Measurements from ENCODE around the gene SSTR1. TPM values are rescaled to one million over a fixed set of nuclear protein-coding genes. Genes with fewer than 3 reads are reported as not detected.

SSTR1 gene, protein sequence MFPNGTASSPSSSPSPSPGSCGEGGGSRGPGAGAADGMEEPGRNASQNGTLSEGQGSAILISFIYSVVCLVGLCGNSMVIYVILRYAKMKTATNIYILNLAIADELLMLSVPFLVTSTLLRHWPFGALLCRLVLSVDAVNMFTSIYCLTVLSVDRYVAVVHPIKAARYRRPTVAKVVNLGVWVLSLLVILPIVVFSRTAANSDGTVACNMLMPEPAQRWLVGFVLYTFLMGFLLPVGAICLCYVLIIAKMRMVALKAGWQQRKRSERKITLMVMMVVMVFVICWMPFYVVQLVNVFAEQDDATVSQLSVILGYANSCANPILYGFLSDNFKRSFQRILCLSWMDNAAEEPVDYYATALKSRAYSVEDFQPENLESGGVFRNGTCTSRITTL
- total RNA-seq, result not detected in 3 replicates

GRCh38 chr14:38207736-38208617, at the start of gene SSTR1:
Gene SSTR1 (plus strand): TSS chr14:38207904. CDS start chr14:38209390, 1,486 bp downstream.
- H3K27me3 Mint-ChIP-seq (ENCODE audit: low read depth), result peaks cover 78% of the 10 kb centered on the region
- peaks cover 3% of the 10 kb centered on the region for H3K9me3 Mint-ChIP-seq
- H3K4me3 Mint-ChIP-seq, result peak within 1 kb of the TSS; percentile 65
- H3K36me3 Mint-ChIP-seq, result no peaks in the 10 kb centered on the region
- peaks cover 32% of the 10 kb centered on the region for H3K4me1 Mint-ChIP-seq
- TF ChIP-seq CTCF (IDR thresholded peaks at IDR 0.05; ENCODE audit: unreplicated experiment), result no peak
- H3K27ac Mint-ChIP-seq, result no peak within 1 kb of the TSS
- DNase-seq (ENCODE audit: low spot score in 2 of 2, unreplicated experiment in 2 of 2), result no peak

- Mint-ChIP-seq H3K4me1 (no peaks in the 10 kb centered on the region), H3K27ac (no peak overlapping the region), H3K27me3 (ENCODE audit: low read depth) (no peaks in the 10 kb centered on the region), H3K36me3 (no peaks in the 10 kb centered on the region), H3K4me3 (no peak overlapping the region), H3K9me3 (no peaks in the 10 kb centered on the region)
- no peak for DNase-seq (ENCODE audit: low spot score in 2 of 2, unreplicated experiment in 2 of 2)
- TF ChIP-seq CTCF (IDR thresholded peaks at IDR 0.05; ENCODE audit: unreplicated experiment), result no peak
Measured at GRCh38 chr14:38158468-38158867, 49.2 kb upstream of the SSTR1 start.

GRCh38 chr14:38168416-38168815, 39.3 kb upstream of the SSTR1 start:
- no peak overlapping the region for H3K4me3 Mint-ChIP-seq
- H3K9me3 Mint-ChIP-seq, result no peaks in the 10 kb centered on the region
- H3K36me3 Mint-ChIP-seq, result no peaks in the 10 kb centered on the region
- H3K27me3 Mint-ChIP-seq (ENCODE audit: low read depth), result no peaks in the 10 kb centered on the region
- TF ChIP-seq CTCF (IDR thresholded peaks at IDR 0.05; ENCODE audit: unreplicated experiment), result no peak
- no peak overlapping the region for H3K27ac Mint-ChIP-seq
- no peaks in the 10 kb centered on the region for H3K4me1 Mint-ChIP-seq
- no peak for DNase-seq (ENCODE audit: low spot score in 2 of 2, unreplicated experiment in 2 of 2)

GRCh38 chr14:38171197-38171596, 36.5 kb upstream of the SSTR1 start:
- Mint-ChIP-seq H3K9me3 (peaks cover 9% of the 10 kb centered on the region), H3K4me3 (no peak overlapping the region), H3K36me3 (no peaks in the 10 kb centered on the region), H3K4me1 (no peaks in the 10 kb centered on the region), H3K27ac (no peak overlapping the region), H3K27me3 (ENCODE audit: low read depth) (no peaks in the 10 kb centered on the region)
- DNase-seq (ENCODE audit: low spot score in 2 of 2, unreplicated experiment in 2 of 2), result no peak
- TF ChIP-seq CTCF (IDR thresholded peaks at IDR 0.05; ENCODE audit: unreplicated experiment), result no peak

GRCh38 chr14:38174711-38175110, 33.0 kb upstream of the SSTR1 start:
- Mint-ChIP-seq H3K9me3 (peaks cover 20% of the 10 kb centered on the region), H3K27me3 (ENCODE audit: low read depth) (no peaks in the 10 kb centered on the region)
- TF ChIP-seq CTCF (IDR thresholded peaks at IDR 0.05; ENCODE audit: unreplicated experiment), result no peak

More at GRCh38 chr14:38174711-38175110, 33.0 kb upstream of the SSTR1 start:
- Mint-ChIP-seq H3K36me3 (no peaks in the 10 kb centered on the region), H3K4me1 (no peaks in the 10 kb centered on the region), H3K4me3 (no peak overlapping the region), H3K27ac (no peak overlapping the region)
- DNase-seq (ENCODE audit: low spot score in 2 of 2, unreplicated experiment in 2 of 2), result no peak
